Activated CD8-positive, alpha-beta memory T cell treated with anti-CD3 and anti-CD28 coated beads, Interleukin-2, amount 50 U/mL, for 48 hours (primary cell): Measurements from ENCODE around the gene FBLN1.
"Not testable (repeated sequence)": the region's sequence is repeated elsewhere in the genome, so short reads cannot be mapped to it uniquely, and the experiment has no call there.

Source experiments
- DNase-seq: peaks from one replicate; pipeline ENCODE4 v3.0.0-alpha.2; 2020

The FBLN1 gene

DNA sequence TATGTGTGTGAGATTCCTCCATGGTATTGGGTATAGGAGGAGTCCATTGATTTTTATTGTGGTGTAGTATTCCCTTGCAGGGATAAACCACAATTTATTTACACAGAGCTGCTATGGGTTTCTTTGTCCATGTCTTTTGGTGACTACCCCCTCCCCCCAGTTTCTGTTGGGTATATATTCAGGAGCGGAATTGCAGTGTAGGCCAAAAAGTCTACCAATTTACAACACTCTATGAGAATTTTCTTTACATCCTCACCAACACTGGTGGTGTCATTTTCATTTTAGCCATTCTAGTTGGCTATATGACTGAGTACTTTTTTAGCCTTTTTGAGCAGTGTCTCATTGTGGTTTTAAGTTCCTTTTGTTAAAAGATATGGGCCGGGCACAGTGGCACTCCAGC is 113.7 kb downstream of the FBLN1 start:
- no peak for DNase-seq

DNA sequence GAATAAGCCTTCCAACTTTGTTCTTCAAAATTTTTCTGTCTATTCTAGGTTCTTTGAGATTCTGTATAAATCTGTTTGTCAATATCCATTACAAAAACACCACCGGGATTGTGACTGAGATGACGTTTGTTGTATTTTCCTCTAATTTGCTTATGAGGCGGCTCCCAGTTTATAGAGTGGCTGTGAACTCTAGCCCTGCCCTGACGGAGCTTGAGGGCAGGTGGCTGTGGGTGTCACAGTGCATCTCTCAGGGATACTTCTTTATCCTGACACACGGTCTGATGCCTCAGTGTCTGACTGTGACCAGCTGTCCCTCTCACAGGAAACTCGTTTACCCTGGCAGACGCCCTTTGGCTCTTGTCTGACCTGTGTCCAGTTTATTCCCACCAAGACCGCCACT is 115.3 kb downstream of the FBLN1 start:
- DNase-seq, result no peak

DNA sequence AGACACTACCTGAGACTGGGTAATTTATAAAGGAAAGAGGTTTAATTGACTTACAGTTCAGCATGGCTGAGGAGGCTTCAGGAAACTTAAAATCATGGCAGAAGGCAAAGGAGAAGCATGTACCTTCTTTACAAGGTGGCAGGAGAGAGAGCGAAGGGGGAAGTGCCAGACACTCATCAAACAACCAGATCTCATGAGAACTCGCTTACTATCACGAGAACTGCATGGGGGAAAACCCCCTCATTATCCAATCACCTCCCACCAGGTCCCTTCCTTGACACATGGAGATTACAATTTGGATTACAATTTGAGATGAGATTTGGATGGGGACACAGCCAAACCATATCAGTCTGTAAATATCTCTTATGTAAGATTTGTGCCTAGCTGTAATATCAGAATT is 118.0 kb downstream of the FBLN1 start:
- no peak for DNase-seq

DNA sequence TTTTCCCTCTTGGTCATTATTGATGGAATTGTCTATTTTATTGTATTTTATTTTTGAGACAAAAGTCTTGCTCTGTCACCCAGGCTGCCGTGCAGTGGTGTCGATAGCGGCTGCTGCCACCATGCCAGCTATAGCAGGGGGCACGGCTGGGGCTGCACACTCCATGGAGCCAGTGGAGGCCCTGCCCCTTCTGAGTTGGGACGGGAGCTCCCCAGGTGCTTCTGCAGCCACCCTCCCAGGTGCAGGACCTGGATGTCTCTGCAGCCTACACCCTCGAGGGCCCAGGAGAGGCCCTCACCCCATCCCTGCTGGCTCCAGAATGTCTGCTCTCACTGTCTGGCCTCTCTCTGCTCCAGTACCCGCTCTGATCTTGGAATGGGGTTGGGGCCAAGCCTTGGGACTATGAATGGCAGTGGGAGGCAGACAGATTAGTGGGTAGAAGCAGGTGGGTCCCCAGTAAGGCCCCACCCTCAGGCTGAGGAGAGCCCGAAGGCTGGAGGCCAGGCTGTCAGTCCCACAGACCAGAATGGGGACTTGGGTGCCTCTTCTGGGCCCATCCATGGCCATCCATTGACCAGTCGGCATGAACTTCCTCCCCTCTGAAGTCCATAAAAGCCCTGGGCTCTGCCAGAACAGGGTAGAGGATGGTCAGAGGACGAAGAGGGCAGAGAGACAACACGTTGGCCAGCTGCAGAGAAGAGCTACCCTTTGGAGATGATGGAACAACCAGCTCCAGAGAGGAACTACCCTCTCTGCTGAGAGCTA is 119.3 kb downstream of the FBLN1 start:
- no peak for DNase-seq

DNA sequence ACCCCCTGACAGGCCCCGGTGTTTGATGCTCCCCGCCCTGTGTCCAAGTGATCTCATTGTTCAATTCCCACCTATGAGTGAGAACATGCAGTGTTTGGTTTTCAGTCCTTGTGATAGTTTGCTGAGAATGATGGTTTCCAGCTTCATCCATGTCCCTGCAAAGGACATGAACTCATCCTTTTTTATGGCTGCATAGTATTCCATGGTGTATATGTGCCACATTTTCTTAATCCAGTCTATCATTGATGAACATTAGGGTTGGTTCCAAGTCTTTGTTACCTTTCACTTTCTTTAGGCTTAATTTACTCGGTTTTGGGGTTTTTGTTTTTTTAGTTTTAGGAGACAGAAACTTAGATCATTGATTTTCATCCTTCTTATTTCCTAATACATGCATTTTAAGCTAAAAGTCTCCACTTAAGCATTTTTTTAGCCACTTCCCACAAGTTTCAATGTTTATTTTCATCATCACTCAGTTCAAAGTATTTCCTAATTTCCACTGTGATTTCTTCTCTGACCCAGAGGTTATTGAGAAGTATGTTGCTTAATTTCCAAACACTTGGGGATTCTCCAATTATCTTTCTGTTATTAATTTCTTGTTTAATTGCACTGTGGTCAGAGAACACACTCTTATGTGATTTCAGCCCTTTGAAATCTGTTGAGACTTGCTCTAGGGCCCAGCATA is 120.9 kb downstream of the FBLN1 start:
- DNase-seq, result not testable (repeated sequence)

DNA sequence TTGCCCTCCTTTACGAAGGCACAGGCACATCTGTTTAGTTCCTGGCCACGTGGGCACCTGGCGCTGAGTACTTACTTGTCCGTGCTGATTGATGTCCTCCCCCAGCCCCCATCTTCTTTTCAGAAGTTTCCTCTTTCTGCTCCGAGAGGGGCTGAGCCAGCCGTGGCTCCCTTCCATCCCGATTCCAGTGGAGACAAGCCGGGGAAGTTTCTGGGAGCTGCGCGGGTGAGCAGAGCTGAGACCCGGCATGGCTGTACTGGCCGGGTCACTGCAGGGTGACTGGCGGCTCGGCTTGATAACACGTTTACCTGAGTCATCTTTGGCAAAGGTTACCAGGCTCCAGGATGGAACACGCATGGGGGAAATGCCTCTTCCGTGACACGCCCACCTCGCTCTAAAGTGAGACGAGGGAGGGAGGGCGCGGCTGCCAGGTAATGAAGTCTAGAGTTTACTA is 123.5 kb downstream of the FBLN1 start:
- no peak for DNase-seq

DNA sequence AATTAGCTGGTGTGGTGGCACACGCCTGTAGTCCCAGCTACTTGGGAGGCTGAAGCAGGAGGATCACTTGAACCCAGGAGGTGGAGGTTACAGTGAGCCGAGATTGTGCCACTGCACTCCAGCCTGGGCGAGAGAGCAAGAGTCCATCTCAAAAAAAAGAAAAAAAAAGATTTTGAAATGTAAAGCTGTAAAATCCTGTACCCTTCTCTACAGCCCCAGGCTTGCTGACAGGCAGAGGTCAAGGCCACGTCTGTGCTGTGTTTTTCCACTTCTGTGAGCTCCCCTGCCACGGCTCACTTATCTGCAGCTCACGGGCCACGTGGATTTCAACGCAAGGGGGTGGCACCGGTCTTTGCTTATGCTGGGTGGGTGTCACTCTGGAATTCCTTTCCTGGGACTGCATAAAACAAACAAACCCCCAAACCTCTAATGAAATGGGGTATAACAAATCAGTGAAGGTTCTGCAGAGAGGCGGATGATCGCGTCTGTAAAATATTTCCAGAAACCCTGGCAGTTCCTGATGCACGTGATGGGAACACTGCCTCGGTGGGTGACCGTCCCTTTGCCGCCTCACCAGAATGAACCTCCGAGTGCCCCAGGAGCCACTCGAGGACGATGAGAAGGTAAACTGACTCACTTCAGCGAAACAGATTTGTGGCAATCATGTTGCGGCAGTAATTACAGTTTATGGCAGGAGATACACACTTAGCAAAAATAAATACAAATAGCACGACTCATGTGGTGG is 125.0 kb downstream of the FBLN1 start:
- DNase-seq, result no peak

DNA sequence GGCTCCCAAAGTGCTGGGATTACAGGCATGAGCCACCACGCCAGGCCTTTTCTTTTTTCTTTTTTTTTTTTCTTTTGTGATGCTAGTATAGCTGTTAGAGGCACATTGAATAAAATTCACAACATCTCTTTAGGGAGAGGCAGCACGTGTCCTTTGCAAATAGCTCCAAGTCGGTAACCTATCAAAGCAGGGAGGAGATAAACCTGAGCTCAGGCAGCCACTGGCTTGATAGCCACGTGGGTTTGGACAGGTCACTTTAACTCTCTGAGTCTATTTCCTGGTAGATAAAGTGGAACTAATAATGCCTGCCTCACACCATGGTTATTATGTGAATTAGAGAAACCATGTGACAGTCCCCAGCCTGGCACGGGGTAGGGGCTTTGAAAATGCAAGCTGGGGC is 125.8 kb downstream of the FBLN1 start:
- DNase-seq, result no peak

DNA sequence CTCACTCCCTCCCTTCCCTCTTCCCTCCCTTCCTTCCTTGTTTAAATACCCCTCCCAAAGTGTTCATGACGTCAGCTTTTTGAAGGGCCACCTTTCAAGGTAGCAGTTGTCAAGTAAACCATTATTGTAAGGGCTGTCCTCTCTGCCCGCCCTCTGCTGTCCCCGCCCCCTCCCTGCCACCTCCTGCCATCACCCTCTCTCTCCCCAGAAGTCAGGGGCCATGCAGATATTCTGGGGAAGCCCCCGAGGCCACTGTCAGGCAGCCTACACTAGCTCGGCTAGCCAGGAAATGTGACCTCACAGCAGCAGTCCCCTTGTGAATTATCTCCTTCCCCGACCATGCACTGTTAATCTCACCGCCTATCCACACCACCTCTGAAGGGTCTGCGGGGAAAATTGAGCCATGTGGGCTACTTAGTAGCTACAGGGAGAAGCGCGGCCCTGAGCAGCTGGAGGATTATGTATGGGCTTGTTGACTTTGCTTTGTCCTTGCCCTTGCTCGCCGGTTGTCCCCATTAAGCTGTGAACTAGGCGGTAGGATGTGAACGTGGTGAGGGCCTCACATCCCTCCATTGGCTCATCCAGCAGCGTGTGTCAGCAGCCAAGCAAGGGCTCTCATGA is 126.9 kb downstream of the FBLN1 start:
- no peak for DNase-seq

DNA sequence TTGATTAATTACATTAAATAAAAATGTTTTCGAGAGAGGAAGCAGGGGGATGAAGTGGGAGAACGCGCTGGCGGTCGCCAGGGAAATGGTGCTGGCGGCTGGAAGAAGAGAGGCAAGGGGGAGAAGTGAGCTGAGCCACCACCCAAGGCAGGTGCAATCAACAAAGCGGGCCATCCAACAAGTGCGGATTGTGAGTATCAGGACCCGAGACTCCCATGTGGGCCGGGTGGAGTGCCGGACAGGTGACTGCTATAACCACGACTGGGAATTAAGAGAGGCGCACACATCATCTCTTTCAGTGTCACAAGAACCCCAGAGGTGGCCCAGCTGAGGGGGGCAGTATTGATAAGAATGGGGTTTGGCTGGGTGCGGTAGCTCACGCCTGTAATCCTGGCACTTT is 127.8 kb downstream of the FBLN1 start:
- DNase-seq, result no peak

DNA sequence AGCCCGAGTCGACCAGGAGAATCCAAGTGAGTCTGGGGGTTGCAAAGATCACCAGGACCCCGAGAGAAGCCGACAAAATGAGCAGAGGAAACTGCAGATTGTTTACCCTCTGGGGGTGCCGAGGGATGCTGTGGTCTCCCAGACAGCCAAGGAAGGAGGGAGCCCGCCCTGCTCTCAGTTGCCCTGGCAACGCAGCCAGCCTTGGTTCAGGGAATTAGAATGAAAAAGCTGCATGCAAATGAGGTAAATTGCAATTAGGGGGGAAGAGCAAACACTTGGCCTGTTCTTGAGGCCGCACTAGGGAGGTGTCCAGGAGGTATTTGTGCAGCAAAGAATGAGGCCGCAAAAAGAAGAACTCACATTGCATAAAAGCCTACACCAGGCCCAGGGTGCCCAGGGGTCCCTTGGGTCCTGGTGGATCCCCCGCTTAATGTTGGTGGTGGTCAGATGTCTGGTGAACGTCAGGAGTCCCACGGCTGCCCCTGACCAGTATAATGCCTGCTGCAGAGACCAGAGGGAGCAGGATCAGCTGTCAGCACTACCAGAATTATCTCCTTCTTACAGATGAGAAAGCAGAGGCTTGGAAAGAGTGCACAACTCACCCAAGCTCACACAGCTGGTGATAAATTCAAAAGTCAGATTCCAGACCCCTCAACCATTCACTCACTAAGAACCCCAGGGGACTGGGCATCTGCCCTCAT is 128.6 kb downstream of the FBLN1 start:
- no peak for DNase-seq

DNA sequence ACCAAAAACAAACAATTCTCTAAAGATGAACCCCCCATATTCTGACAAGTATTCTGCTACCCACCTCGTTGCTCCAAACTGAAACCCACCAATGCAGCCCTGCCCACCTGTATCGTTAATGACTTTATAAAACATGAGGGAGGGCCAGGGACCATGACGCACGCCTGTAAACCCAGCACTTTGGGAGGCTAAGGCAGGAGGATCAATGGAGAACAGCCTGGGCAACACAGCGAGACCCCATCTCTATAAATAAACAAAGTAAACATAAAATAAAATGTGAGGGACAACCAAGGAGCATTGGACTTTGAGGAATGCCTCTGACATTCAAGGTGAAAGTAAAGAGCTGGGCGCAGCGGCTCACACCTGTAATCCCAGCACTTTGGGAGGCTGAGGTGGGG is 129.2 kb downstream of the FBLN1 start:
- DNase-seq, result no peak

DNA sequence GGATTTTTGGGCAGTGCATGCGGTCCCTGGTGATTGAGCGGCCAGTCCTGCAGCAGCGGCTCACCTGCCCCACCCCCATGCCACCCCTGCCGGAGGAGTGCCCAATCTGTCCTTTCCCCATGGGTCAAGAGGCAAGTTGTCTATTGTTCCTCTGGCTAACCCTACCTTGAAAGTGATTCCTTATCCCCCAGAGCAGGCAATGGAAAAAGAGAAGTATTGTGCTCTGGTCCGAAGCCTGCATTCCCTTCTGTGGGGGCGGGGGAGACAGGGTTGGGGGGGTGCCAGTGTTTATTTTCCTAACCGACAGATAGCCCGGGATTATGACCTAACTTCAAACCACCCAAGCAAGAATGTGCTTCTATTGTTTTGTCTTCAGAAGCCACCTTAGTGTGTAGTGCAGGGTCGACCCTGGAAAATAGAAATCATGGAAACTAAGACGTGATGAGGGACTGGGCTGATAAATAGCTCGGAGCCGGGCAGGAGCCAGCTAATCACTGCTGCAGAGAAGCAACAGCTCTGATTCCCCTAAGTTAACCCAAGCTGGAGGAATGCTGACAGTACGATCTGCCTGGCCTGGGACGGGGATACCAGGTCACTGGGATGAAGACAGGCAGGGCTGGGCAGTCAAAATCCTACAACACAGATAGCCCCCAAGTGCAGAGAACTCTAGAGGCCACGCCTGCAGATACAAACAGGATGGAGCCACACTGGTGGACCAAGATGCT is 130.3 kb downstream of the FBLN1 start:
- no peak for DNase-seq

DNA sequence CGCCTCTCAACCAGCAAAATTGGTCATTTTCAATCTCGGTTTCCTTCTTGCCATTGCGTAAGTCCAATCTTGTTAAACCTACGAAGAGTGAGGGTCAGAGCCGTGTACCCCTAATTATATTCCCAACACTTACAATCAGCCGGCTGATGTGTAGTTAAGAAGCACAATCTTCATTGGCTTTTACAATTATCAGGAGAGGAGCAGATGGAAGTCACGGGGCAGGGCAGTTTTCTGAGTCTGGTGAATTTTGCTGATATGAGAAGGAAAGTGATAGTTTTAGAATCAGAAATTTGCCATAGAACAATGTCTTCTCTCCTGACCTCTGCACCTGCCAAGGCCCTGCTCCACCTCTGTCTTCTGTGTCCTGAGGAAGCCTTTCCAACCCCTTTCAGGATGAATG is 134.0 kb downstream of the FBLN1 start:
- DNase-seq, result no peak

DNA sequence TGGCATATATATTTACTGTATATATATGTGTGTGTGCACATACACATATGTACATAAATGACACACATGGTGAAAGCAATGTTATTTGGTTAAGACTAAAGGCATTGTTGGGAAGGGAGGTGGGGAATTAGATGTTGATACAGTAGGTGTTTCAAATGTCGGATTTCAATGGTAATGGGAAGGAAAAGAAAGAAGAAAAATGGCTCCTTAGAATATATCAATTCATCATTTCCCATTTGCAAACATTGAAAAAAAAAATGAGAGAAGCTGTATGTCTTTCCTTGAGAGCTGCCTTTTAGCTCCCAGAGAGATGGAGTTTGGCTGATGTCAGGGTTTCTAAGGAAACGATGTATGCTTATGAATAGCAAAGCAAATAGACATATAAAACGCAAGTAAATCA is 135.5 kb downstream of the FBLN1 start:
- no peak for DNase-seq

DNA sequence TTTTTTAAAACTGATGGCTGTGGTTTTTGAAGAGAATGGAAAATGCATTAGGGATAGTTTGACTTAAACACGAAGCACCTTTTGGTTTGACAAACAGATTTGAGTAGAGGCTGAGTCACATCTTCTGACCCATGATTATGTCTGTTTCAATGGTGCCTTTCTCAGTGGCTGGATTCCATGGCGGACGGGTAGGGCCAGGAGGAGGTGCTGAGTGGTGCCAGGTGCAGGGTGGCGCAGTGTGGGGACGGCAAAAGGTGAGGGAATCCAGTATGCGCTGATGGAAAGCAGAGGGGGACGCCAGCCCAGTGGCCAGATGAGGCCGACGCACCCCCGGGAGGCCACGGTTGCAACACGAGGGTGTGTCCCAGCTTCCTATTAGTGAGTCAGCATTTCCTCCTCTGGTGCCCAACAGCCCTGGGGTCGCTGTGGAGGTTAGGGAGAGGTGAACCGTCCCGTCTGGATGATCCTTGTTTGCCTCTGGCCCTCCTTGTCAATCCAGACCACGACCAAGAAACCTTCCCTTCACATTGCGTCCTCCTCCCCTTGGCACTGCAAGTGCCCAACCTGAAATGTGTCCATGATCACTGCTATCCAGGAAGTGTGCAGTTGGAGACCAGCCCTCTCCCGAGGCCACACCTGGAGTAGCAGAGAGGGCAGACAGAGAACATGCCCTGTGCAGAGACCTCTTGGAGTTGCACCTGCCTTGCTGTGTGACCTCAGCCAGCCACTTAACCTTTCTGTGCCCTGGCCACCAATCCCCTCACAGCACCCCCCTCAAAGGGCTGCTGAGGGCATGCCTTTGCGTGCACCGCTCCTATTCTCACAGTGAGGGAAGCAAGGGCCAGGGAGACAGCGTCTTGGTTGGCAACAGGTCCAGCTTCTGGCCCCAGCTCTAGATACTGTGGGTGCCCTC is 136.4 kb downstream of the FBLN1 start:
- no peak for DNase-seq

DNA sequence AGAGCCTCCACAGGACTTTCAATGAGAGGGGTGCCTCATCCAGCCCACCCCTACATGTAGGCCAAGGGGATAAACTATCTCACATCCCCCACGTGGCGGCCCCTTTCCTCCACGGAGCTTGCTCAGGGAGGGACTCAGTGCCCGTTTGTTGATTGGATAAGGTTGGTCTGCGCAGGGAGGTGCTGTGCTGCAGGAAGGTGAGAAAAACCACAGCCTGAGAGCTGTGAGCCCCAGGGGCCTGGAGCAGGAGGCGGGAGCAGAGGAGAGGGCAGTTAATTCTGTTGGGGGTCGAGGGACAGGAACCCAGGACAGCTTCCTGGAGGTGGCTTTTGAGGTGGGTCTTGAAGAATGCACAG is 137.0 kb downstream of the FBLN1 start:
- no peak for DNase-seq

DNA sequence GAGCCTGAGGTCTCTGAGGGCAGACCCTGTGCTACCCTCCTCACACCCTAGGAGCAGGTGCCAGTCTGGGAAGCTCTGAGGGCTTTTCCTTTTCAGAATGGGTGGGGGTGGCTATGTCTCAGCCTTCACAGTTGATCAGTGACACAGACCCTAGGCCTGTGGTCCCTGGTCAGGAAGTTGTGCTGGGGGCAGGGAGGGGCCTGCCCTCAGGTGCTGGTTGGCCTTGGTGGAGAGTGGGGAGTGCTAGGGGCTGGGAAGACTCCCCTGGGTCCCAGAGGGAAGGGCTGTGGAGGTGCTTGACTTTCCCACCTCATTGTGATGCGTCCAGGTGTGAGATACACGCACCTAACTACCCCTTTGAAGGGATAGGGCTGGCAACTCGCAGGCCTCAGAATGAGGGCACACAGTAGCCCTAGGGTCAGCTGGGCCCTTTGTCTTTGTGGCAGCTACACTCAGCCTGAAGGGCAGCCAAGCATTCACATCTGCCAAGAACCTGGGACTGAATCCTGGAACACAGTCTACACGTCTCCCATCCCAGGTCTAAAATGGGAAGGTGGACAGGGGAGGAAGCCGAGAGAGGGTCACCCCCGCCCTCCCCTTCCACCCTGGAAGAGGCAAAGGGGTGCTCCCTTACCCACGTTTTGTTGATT is 137.7 kb downstream of the FBLN1 start:
- DNase-seq, result peak; percentile 43

DNA sequence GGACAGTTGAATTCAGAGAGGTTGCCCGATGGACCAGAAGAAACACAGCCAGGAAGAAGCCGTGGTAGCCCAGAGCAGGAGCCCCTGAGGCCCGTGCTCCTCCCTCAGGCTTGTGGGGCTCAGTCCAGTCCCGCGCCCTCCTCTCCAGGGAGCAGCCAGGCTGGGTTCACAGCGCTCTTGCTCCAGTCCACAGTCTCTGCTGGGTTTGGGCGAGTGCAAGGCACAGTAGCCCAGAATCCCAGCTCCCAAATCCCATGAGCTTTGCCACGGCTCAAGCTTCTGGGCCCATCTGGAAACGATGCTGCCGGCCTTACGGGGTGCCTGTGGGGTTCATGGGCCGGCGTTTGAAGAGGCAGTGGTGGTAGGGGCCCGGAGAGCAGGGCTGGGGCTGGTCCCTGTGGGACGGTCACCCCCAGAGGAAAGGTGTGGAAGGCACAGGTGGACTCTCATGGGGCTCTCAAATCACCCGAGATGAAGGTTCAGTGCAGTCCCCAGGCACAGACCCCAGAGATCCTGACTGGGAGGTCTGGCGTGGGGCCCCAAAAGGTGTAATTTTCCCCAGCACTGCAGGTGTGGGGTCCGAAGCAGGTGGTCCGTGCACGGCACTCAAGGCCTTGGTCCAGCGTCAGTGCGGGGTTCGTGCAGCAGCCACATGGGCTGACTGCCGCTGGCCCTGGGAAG is 138.4 kb downstream of the FBLN1 start:
- DNase-seq, result peak; percentile 40

DNA sequence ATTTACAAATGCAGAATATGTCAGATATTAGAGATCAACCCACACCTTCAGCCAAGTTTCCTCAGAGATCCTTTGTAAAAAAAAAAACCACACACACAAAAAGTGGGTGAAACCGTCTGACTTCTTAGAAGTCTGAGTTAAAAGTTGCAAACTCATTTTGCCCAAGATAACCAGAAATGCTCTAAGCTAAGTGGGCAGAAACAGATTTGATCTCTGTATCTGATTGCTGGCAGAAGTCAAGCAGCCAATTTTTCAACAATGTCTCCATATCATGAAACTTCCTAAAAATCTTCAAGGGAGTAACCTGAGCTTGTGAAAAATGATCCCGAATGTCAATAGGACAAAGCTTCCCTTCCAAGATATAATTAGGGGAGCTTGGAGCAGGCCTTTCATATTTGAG is 140.3 kb downstream of the FBLN1 start:
- no peak for DNase-seq
